CD4-positive, alpha-beta T cell treated with Interleukin-2 at 100 ng/mL for 4 hours (primary cell): Measurements from ENCODE around the gene FKRP.

Experiments used
- DNase-seq: peaks from one replicate; pipeline ENCODE4 v3.0.0-alpha.2; 2020; ENCODE audit warnings: low spot score

FKRP gene

DNA sequence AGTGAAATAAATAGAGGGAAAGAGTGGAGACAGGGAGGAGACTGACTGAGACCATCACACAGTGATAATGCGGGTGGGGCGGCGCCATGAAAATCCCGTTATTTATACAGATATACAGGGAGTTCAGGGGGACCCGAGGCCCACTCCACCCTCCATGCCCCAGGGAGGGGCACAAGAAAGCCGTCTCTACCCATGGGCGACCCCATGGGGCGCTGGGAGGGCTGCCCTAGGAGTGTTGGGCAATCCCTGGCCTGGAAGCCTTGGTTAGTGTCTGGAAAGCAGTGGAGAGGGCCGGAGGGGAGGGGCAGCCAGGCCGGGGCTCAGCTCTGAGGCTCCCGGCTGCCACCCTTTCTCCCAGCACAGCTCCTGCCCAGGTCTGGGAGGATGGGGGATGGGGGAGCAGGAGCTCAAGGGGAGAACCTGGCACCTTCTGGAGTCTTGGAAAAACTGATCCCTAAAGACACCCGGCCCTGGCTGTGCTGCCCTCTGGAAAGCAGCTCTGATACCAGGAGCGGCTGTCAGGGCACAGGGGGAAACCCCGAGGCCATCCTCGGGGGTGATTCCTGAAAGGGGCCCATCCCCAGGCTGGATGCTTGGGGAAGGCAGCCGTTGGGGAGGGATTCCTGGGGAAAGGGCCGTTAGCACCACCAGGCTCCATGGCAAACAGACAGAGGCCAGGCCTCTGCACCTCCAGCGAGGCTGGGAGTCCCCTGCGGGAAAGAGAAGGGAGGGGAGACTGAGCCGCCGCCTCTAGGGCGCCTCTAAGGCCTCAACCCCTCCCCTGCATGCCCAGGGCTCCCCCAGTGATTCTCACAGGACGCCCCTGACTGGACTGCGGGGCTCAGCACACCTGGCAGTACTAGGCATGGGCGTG is 26.0 kb upstream of the FKRP start:
- no peak for DNase-seq

GRCh38 chr19:46720503-46721239 is 25.2 kb upstream of the FKRP start:
- no peak for DNase-seq

- DNase-seq, result no peak
These were observed 24.4 kb upstream of the FKRP start for GRCh38 chr19:46721269-46722003.

- no peak for DNase-seq
These were observed 23.9 kb upstream of the FKRP start for GRCh38 chr19:46722004-46722380.

GRCh38 chr19:46722421-46723022 is 23.3 kb upstream of the FKRP start:
- no peak for DNase-seq

GRCh38 chr19:46723023-46723461 is 22.8 kb upstream of the FKRP start:
- no peak for DNase-seq

DNA sequence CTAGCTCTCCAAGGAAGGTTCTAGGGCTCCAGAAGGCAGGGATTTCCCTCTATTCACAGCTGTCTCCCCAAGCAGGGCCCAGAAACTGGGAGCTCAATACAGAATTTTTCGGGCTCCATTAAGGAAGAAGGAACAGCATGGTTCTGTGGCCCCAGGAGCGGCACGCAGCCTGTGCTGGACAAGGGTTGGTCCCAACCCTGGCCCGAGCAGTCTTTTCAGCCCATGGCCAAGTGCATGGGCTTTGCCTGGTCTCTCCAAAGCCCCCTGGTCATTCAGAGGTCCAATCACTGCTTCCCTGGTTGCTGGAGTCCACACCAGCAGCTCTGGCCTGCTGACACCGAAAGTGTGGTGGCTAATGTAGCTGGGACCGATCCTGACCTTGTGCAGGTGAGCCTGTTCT is 22.4 kb upstream of the FKRP start:
- no peak for DNase-seq

GRCh38 chr19:46724468-46724867 is 21.4 kb upstream of the FKRP start:
- no peak for DNase-seq

- DNase-seq, result no peak
These were observed 20.6 kb upstream of the FKRP start for GRCh38 chr19:46725036-46725820.

DNA sequence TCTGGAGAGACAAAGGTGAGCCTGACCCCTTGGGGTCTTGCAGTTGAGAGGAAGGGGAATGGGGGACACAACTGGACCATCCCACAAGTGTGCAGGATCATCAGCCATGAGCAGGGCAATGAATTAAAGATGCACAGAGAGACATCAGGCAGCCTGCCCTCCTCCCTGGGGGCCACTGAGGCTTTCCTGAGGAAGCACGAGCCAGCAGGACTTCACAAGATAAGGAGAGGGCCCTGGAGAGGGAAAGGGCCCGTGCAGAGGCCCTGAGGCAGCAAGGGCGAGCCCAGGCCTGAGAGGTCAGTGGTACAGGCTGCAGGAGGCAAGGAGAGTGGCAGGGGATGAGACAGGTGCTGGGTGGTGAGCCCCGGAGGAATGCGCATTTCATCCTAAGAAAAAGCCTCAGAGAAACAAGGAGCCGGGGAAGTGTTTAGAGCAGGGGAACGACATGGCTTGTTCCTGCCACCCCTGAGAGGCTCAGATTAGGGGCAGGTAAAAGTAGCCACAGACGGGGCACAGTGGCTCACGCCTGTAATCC is 19.9 kb upstream of the FKRP start:
- DNase-seq, result no peak

- no peak for DNase-seq
These were observed 19.3 kb upstream of the FKRP start for GRCh38 chr19:46726551-46726950.

DNA sequence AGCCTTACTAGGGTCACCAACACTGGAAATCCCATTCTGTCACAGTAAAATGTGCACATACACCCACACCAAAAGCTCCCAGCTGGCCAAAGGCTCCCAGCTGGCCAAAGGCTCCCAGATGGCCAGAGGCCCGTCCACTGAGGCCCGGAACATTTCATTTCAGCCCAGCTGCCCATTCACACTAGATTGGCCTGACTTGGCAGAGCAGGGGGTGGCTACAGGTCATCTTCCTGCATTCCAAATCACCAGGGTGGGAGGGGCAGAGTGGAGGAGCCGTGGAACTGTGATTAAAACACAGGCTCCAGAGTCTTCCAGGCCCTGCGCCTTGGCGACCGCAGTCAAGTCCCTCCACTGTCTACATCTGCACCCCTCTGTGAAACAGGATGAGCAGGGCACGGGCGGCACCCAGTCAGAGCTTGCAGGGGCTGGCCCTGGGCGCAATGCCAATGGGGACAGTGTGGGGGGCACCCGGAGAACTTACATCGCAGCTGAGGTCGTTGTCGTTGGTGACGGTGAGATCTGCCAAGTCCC is 18.8 kb upstream of the FKRP start:
- no peak for DNase-seq

GRCh38 chr19:46727757-46728156 is 18.1 kb upstream of the FKRP start:
- DNase-seq, result no peak

GRCh38 chr19:46728208-46728607 is 17.6 kb upstream of the FKRP start:
- DNase-seq, result no peak

DNA sequence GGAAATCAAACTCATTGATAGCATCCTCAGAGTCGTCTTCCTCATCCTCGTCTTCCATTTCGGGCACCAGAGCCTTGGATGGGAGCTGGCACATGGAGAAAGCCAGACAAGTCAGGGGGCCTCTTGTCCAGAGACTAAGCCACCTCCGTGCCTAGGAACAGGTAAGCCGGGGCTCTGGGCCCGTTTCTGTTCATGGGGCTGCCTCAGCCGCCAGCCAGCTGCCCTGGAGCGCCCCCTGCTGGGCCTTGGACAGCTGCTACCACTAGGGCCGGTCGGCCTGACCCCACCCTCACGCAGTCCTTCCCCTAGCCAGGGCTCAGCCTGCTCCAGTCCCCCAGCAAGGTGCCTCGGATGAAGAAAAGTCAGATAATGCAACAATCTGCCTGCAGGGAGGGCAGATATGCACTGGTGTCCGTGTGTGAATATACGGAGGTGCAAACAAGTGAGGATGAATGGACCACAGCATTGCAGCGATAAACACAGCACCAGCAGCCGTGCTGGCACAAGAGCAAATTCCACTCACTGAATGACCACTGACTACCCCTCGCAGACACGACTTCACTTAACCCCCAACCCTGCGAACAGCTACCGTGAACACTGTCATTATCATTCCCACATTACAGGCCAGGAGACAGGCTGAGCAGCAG is 17.0 kb upstream of the FKRP start:
- DNase-seq, result peak; percentile 83

- no peak for DNase-seq
These were observed 16.2 kb upstream of the FKRP start for GRCh38 chr19:46729696-46730095.

DNA sequence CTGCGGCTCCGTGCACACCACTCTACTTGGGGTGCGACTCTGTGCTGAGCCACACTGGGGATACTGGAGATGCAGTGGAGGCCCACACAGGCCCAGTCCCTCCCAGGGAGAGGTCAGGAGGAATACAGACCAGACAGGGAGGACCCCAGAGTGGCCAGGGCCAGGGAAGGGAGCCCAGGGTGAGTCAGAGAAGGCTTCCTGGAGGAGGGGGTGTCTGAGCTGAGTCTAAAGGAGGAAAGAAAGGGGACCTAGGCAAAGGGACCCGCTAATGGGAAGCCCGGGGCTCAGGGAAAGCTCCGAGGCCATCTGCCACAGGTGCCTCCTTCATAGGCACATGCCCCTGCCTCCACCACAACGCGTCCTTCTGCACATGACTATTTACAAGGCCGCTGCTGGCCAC is 15.7 kb upstream of the FKRP start:
- DNase-seq, result no peak

DNA sequence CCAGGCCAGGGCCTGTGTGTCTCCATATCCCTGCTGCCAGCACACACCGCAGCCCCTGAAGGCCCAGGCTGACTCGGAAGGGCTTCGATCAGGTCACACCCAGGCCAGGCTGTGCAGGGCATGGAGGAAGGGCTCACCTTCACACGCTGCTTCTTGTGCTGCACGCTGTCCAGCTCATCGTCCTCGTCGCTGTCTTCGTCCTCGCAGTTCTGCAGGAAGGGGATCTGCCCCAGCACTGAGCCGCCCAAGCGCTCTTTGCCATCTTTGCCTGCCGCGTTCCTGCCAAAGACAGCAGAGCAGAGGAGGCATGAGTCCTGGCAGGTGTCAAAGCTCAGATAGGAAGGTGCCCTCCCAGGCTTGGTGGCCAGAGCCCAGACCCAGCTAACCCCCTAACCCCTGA is 15.3 kb upstream of the FKRP start:
- no peak for DNase-seq

DNA sequence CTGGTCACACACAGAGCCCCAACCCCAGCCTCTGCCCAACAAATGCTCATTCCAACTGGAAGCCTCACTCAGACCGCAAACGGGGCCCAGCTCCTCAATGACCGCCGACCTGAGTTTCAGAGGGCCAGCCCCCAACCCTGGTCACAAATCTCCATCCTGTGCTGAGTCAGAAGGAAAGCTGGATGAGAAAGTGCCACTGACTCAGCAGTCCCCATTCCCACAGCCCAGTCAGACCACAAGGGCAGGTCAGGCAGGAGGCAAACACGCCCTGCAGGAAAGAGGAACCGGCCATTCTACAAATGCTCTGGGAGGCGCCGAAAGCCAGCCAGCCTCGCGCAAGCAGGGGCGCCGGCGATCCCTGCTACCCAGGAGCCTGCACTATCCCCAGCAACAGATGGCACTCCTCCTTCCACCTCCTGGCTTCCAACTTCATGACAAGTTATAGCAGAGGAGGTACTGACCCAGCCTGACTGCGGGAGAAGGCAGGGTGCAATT is 14.8 kb upstream of the FKRP start:
- no peak for DNase-seq

DNA sequence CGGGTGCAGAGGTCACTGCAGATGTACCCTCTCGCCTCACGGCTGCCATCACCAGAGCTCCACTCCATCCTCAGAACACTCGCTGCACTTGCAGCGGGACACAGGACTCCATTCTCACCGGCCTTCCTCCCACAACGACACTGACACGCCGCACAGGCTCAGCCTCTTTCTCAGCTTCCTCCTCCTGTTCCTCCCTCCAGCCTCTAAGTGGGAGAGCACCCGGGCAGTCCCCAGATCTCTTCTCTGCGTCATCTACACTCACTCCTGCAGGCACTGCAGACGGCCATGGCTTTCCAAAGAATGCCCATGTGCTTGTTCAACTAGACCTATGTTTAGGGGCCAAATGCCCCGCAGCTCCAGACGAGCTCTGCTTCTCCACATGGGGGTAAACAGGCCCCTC is 14.3 kb upstream of the FKRP start:
- DNase-seq, result no peak
